ENCODE measurements around the gene NPC1.
"Not testable (repeated sequence)": the region's sequence is repeated elsewhere in the genome, so short reads cannot be mapped to it uniquely, and the experiment has no call there.

The NPC1 gene

DNA sequence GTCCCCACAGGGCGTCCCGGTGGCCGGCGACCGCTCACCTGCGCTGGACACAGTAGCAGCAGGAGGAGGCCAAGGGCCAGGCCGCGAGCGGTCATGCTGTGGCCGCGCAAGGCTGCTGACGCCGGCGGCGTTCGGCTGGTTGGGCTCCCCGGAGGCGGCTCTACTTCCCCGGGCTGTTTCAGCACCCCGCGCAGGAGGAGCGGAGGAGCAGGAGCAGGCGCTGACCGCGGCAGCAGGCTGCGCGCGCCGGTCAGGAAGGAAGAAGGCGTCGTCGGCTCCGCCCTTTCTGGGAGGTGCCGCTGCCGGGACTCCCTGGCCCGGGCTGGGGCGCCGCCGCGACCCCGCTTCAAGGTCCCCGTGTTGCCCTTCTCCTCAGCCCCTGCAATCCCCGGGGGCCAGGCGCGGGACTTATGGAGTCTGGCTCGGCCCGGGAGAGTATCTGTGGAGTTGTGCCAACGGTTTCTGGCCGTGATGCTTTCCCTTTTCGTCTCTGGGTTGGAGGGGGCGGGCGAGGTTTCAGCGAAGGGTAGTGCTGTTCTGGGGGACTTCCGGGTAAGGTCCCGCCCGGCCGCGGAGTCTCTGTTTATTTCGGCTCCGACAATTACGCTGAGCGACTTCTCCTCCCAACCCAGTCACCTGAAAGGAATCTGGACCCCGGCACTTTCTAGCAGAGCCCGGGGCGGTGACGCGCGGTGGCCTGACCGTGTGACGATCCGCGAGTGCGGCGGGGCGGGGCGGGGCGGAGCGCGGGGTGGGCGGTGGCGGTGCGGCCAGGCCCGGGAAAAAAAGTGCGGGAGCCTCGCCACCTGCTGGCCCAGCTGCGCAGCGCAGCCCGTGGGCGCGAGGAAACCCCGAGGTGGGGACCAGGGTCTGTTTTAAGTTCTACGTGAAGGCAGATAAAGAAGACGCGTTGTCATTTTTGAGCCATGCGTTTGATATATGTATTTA, at the start of gene NPC1:
NPC1 (minus strand) TSS at position 258 of the 948 bp plus-strand sequence; CDS start at position 95, 163 bp downstream.
- peak; percentile 92 to 93 for DNase-seq

GRCh38 chr18:23636071-23636399, 49.7 kb upstream of the NPC1 start:
- DNase-seq = no peak

DNA sequence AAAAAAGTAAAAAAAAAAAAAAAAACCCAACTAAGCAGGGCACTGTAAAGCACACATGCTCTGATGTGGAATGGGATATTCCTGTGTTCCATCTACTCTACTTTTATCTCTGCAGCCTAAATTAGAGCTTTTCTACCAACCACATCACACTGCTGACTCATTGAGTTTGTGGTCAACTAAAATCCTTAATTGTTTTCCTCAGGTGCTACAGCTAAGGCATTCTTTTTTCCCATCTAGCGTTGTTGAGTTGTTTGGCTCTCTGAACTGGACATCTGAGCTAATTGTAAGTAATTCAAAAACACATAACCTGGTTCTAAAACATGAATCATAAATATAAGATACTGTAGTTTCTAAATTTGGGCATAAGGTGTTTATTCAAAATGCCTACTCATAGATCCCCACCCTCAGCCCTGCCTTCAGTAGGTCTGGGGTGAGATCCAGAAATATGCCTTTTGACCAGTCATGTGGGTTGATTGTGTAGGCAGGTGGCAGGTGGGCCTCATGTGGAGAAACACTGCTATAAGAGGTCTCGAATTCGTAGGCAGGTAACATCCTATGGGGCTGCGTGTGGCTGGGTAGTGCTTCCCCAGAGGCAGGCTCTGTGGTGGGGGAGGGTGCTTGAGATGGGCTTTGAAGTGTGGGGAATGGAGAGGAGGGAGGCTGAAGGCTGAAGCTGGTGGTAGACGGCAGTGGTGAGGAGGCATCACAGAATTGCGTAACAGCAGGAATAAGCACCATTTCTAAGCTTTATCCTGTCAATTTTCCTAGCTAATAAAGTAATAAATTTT, 49.2 kb upstream of the NPC1 start:
- no peak for DNase-seq

DNA sequence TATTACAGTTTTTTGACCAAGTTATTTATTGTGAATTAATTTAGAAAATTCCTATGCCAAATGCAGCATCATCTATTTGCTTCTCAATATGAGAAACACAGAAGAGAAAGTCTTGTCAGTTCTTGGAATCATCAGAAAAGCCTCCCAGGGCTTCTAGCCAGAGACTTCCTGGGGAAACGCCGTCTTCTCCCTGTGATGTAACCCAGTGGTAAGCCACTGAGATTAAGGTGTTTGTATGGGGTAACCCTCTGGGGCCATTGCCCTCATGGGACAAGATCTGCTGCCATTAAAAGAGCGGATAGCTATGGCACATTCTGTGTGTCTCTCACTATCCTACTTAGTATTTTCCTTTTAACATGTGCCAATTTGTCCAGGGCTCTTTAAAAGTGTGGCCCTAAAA, 48.4 kb upstream of the NPC1 start:
- DNase-seq = no peak

DNA sequence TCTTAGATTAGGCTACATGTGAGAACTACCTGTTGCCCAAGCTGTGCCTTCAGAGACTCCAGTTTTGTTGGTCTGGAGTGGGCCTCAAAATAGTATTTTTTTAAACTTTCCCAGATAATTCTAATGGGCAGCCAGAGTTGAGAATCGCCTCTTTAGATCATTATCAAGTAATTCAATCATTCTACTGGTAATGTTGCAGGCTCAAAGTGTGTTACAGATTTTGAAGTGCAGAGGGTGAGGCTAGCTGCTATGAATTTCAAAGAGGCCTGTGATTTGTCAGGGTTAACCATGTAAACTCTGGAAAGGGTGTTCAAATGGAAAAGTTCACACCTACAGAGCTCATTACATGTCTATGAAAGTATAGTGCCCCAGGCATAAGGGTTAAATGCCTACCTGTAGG, 46.3 kb upstream of the NPC1 start:
- DNase-seq = no peak

- DNase-seq = no peak
These were observed 45.4 kb upstream of the NPC1 start for GRCh38 chr18:23631746-23632145.

DNA sequence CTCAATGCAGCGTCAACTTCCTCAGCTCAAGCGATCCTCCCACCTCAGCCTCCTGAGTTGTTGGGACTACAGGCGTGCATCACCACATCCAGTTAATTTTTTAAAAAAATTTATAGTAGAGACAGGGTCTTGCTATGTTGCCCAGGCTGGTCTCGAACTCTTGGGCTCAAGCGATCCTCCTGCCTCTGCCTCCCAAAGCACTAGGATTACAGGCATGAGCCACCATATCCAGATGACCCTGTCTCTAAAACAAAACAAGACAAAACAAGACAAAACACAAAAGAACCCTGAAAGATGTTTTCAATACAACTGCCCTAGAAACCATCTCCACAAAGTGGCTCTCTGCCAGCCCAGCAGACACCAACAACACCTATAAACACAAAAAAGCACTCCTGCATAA, 45.0 kb upstream of the NPC1 start:
- DNase-seq = no peak

GRCh38 chr18:23629444-23629946, 43.2 kb upstream of the NPC1 start:
- no peak for DNase-seq

- DNase-seq = no peak
These were observed 41.7 kb upstream of the NPC1 start for GRCh38 chr18:23627970-23628369.

DNA sequence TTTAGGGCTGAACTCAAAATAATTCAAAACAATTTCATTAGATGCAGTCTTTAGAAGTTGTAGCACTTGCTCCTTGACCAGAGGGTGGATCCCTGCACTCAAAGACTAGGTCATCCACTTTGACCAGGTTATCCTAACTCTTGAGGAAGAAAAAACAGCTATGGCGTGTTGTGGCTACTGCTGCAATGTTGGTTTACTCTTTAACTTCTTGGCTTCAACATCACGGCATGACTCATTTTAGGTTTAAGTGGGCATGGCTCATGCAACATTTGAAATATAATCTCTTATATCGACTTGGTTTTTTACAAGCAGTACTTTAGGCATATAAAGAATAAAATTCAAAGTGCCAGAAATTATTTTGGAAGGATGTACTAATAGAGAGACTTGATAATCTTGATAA, 41.0 kb upstream of the NPC1 start:
- DNase-seq = no peak

GRCh38 chr18:23626451-23627279, 40.4 kb upstream of the NPC1 start:
- DNase-seq = no peak

DNA sequence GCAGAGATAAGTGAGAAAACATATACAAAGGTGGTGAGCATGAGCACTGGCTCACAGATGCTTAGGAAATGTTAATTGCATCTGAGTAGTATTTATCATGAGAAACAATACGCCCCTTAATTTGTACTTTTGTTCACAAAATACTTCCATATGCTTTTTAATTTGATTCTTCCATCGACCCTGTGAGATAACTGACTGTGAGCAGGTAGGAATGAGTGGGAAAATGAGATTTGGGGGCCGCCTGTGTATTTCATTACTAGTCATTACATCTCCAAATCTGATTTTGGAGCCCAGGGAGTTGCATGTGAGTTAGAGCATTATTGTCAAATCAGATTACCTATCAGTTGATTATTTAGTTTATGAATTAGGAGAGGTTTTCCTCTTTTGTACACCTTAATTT, 36.7 kb upstream of the NPC1 start:
- no peak for DNase-seq

GRCh38 chr18:23619388-23619881, 33.1 kb upstream of the NPC1 start:
- no peak for DNase-seq

- no peak for DNase-seq
These were observed 32.6 kb upstream of the NPC1 start for GRCh38 chr18:23618862-23619387.

GRCh38 chr18:23617412-23618014, 31.2 kb upstream of the NPC1 start:
- no peak for DNase-seq

DNA sequence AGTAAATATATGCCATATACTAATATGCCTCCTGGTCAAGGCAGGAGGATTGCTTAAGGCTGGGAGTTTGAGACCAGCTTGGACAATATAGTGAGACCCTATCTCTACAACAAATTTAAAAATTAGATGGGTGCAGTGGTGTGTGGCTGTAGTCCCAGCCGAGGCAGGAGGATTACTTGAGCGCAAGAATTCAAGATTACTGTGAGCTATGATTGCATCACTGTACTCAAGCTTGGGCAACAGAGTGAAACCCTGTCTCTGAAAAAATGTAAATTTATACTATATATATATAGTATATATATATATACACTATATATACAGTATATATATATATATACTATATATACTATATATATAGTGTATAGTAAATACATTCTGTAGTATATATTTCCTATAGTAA, 30.0 kb upstream of the NPC1 start:
- DNase-seq = no peak

- DNase-seq = no peak
These were observed 28.6 kb upstream of the NPC1 start for GRCh38 chr18:23614891-23615290.

GRCh38 chr18:23614413-23614812, 28.1 kb upstream of the NPC1 start:
- no peak for DNase-seq

- DNase-seq = not testable (repeated sequence)
These were observed 26.8 kb upstream of the NPC1 start for GRCh38 chr18:23613091-23613475.

DNA sequence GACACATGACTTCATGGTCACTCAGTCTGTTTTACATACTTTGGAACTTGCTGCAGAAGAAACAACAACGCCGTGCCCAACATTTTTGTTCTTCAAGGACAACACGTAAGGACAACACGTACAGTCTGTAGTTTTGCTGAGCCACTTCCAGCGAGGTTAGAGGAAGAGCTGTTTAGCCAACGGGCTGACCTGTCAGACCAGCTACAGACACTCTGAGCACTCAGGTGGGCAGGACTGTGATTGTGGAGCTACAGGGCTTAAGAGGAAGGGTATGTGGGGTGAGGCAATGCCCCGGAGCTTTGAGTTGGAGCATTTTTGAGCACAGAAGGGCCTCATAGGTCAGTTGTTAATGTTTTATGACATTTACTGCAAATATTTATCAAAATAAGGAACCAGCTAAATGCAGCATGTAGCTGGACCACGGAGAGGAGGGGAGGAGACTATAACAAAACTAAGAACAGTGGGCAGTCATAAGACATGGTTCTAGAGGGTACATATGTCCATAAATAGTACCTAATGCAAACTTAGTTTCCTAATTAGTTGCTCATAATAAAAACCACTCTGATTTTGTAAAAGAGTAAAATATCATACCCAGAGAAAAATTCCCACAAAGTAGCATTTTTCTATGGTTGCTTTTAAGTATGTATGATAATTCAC, 26.3 kb upstream of the NPC1 start:
- DNase-seq = no peak

- DNase-seq = no peak
These were observed 23.2 kb upstream of the NPC1 start for GRCh38 chr18:23609390-23610023.

All from CD4-positive, alpha-beta T cell treated with Interleukin-4 for 1 hour (primary cell).